Right lobe of liver (tissue), 4 donors: ENCODE measurements around the gene REV3L.

Source experiments
- CTCF ChIP-seq, 4 donors: fragments of 200-600 bp in 3 of 4; fragments of 450-650 bp in 1 of 4; IDR thresholded peaks; one replicate each; pipeline versions ENCODE4 v1.5.1 to v1.8.0; 2016 to 2022; ENCODE audit warnings: antibody characterized with exemption in 4 of 4, mild to moderate bottlenecking in 2 of 4
- POLR2A ChIP-seq: fragments of 450-650 bp; IDR thresholded peaks from one replicate; pipeline ENCODE4 v1.6.1; 2017; ENCODE audit warnings: antibody characterized with exemption, mild to moderate bottlenecking
- donor health status: DM: no; HTN: no; CAD: no.
- donor health status: DM: no; HTN: no; CAD: no.
- donor health status: DM: no; HTN: yes; CAD: no.

- TF ChIP-seq POLR2A (no peak), CTCF (IDR thresholded peaks at IDR 0.05) (no peak)
These were observed 33.9 kb downstream of the REV3L start for GRCh38 chr6:111449129-111449528.
